ENCODE data around the gene HDDC3.
"Not testable (repeated sequence)": the region's sequence is repeated elsewhere in the genome, so short reads cannot be mapped to it uniquely, and the experiment has no call there.

The HDDC3 gene

GRCh38 chr15:90929246-90930019 is 2.9 kb downstream of the HDDC3 start:
- peak overlapping the region; percentile 87 for H3K27ac ChIP-seq
- TF ChIP-seq CTCF (conservative IDR thresholded peaks at IDR 0.05) (no peak), ZFX (IDR thresholded peaks at IDR 0.05) (no peak; the same call in 1 of the 2 replicates)

GRCh38 chr15:90928106-90928505 is 4.2 kb downstream of the HDDC3 start:
- H3K27ac ChIP-seq = not testable (repeated sequence)

GRCh38 chr15:90926766-90927165 is 5.6 kb downstream of the HDDC3 start:
- H3K27ac ChIP-seq = not testable (repeated sequence)

GRCh38 chr15:90924375-90924774 is 8.0 kb downstream of the HDDC3 start:
- H3K27ac ChIP-seq = no peak overlapping the region
- no peak for TF ChIP-seq CTCF (conservative IDR thresholded peaks at IDR 0.05)
- no peak for TF ChIP-seq ZFX (IDR thresholded peaks at IDR 0.05)

GRCh38 chr15:90922712-90923322 is 9.5 kb downstream of the HDDC3 start:
- H3K27ac ChIP-seq = not testable (repeated sequence)

GRCh38 chr15:90921887-90922286 is 10.5 kb downstream of the HDDC3 start:
- no peak overlapping the region for H3K27ac ChIP-seq
- no peak for TF ChIP-seq CTCF (conservative IDR thresholded peaks at IDR 0.05)
- no peak for TF ChIP-seq ZFX (IDR thresholded peaks at IDR 0.05)

GRCh38 chr15:90918835-90919234 is 13.5 kb downstream of the HDDC3 start:
- no peak overlapping the region for H3K27ac ChIP-seq
- TF ChIP-seq ZFX (IDR thresholded peaks at IDR 0.05) (no peak), CTCF (conservative IDR thresholded peaks at IDR 0.05) (no peak)

- no peak overlapping the region for H3K27ac ChIP-seq
- TF ChIP-seq CTCF (conservative IDR thresholded peaks at IDR 0.05) = no peak
- TF ChIP-seq ZFX (IDR thresholded peaks at IDR 0.05) = no peak
Measured at GRCh38 chr15:90918034-90918788, 14.1 kb downstream of the HDDC3 start.
